ENCODE measurements around the gene MIER2. TPM values are rescaled to one million over a fixed set of nuclear protein-coding genes. Genes with fewer than 3 reads are reported as not detected.

The MIER2 gene
- polyA plus RNA-seq, 2 of the 4 experiments (the other 2 are of a cell fraction): 8.8 to 11.5 TPM

GRCh38 chr19:367561-367960 lies 23.0 kb upstream of the MIER2 start:
- Histone ChIP-seq H3K9me3 (no peaks in the 10 kb centered on the region), H3K27ac (no peak overlapping the region), H3K4me2 (no peak overlapping the region), H3K4me3 (no peak overlapping the region), H3K4me1 (no peaks in the 10 kb centered on the region)
- FAIRE-seq (no peak), DNase-seq (ENCODE audit: low read depth in 1 of 2, low spot score in 1 of 2) (no peak), ATAC-seq (no peak)
- ChIA-PET POLR2A (no interaction called here), CTCF (no interaction called here)
- 72% methylated on average over 11 of the region's 14 CpGs for WGBS (ENCODE audit: missing lambda C conversion rate)
- TF ChIP-seq FOXS1 (CRISPR knock-in tag; IDR thresholded peaks at IDR 0.05): no peak
- TF ChIP-seq ZC3H11A (IDR thresholded peaks at IDR 0.05): no peak
- no peak for TF ChIP-seq FOSB (CRISPR knock-in tag; IDR thresholded peaks at IDR 0.05)
- no peak for TF ChIP-seq JUN (IDR thresholded peaks at IDR 0.05)
- TF ChIP-seq, protein P1, sequence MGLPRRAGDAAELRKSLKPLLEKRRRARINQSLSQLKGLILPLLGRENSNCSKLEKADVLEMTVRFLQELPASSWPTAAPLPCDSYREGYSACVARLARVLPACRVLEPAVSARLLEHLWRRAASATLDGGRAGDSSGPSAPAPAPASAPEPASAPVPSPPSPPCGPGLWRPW (IDR thresholded peaks at IDR 0.05): no peak
- TF ChIP-seq ELK1 (IDR thresholded peaks at IDR 0.05; ENCODE audit: low read depth, low read length): no peak

- no peak for TF ChIP-seq ATOH8 (CRISPR knock-in tag; IDR thresholded peaks at IDR 0.05; ENCODE audit: low read depth)
- no peak for TF ChIP-seq EP300 (IDR thresholded peaks at IDR 0.05)
- TF ChIP-seq EHMT2 (IDR thresholded peaks at IDR 0.05; ENCODE audit: low read depth): no peak
- TF ChIP-seq HMGXB4 (CRISPR knock-in tag; IDR thresholded peaks at IDR 0.05; ENCODE audit: borderline replicate concordance): no peak
- TF ChIP-seq ZC3H11A (IDR thresholded peaks at IDR 0.05): no peak
- no peak for TF ChIP-seq HOXA7 (CRISPR knock-in tag; IDR thresholded peaks at IDR 0.05)
- TF ChIP-seq MAFK (IDR thresholded peaks at IDR 0.05; ENCODE audit: partially characterized antibody): no peak
- TF ChIP-seq, protein P2, sequence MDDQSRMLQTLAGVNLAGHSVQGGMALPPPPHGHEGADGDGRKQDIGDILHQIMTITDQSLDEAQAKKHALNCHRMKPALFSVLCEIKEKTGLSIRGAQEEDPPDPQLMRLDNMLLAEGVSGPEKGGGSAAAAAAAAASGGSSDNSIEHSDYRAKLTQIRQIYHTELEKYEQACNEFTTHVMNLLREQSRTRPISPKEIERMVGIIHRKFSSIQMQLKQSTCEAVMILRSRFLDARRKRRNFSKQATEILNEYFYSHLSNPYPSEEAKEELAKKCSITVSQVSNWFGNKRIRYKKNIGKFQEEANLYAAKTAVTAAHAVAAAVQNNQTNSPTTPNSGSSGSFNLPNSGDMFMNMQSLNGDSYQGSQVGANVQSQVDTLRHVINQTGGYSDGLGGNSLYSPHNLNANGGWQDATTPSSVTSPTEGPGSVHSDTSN (IDR thresholded peaks at IDR 0.05): no peak
- TF ChIP-seq CHD2 (IDR thresholded peaks at IDR 0.05; ENCODE audit: low read length, partially characterized antibody): no peak
- TF ChIP-seq MAZ (IDR thresholded peaks at IDR 0.05; ENCODE audit: borderline replicate concordance, low read depth, low read length): no peak
- TF ChIP-seq POLR2AphosphoS2 (conservative IDR thresholded peaks at IDR 0.05; ENCODE audit: low read length): no peak
- TF ChIP-seq NFE2L2 (conservative IDR thresholded peaks at IDR 0.05; ENCODE audit: low read length): no peak
- H3K27ac ChIP-seq: no peak overlapping the region
- H3K4me2 ChIP-seq: no peak overlapping the region
- POLR2A ChIA-PET: no interaction called here
- no peak for DNase-seq (ENCODE audit: low read depth in 1 of 2, low spot score in 1 of 2)
- 46% methylated on average over 7 of the region's 8 CpGs for WGBS (ENCODE audit: missing lambda C conversion rate)
- CTCF ChIA-PET: no interaction called here
- ATAC-seq: no peak
- H3K9me3 ChIP-seq: no peaks in the 10 kb centered on the region
- no peak overlapping the region for H3K4me3 ChIP-seq
- no peaks in the 10 kb centered on the region for H3K4me1 ChIP-seq
- no peak for FAIRE-seq
These were observed 22.4 kb upstream of the MIER2 start for GRCh38 chr19:366951-367350.

- no peak overlapping the region for H3K4me3 ChIP-seq
- ATAC-seq: no peak
- CTCF ChIA-PET: no interaction called here
- no peaks in the 10 kb centered on the region for H3K4me1 ChIP-seq
- no peak for DNase-seq (ENCODE audit: low read depth in 1 of 2, low spot score in 1 of 2)
- POLR2A ChIA-PET: no interaction called here
- no peak overlapping the region for H3K4me2 ChIP-seq
- no peak for TF ChIP-seq KDM1A (IDR thresholded peaks at IDR 0.05; ENCODE audit: low read depth)
- 0 out of 4 replicates have a peak, but pooled peaks of 1 of the 2 experiments have one; percentile 11 for TF ChIP-seq CEBPB (IDR thresholded peaks at IDR 0.05)
- H3K9me3 ChIP-seq: no peaks in the 10 kb centered on the region
- no peak overlapping the region for H3K27ac ChIP-seq
- WGBS (ENCODE audit: missing lambda C conversion rate): 73% methylated on average over 17 of the region's 17 CpGs
- FAIRE-seq: no peak
These were observed 21.7 kb upstream of the MIER2 start for GRCh38 chr19:366205-366783.

Data from A549 (cell line).